HG03457 (cell line): ENCODE data around the gene ESR1.
"Not testable (repeated sequence)": the region's sequence is repeated elsewhere in the genome, so short reads cannot be mapped to it uniquely, and the experiment has no call there.

Experiments
- ATAC-seq: cut with Tn5 transposase; IDR thresholded peaks from one replicate; pipeline ENCODE4 v1.9.1; 2021; ENCODE audit warnings: moderate number of reproducible peaks; ENCODE audit not compliant: unreplicated experiment

Gene ESR1

GRCh38 chr6:152050451-152051195 lies 243.1 kb downstream of the ESR1 start:
- ATAC-seq = no peak

GRCh38 chr6:152052061-152052460 lies 244.6 kb downstream of the ESR1 start:
- no peak for ATAC-seq

GRCh38 chr6:152053332-152053731 lies 245.8 kb downstream of the ESR1 start:
- ATAC-seq = no peak

GRCh38 chr6:152054441-152054840 lies 247.0 kb downstream of the ESR1 start:
- no peak for ATAC-seq

GRCh38 chr6:152055517-152055916 lies 248.0 kb downstream of the ESR1 start:
- no peak for ATAC-seq

- no peak for ATAC-seq
Measured at GRCh38 chr6:152057832-152058498, 250.5 kb downstream of the ESR1 start.

GRCh38 chr6:152059909-152060308 lies 252.4 kb downstream of the ESR1 start:
- no peak for ATAC-seq

- ATAC-seq = no peak
Measured at GRCh38 chr6:152062476-152062875, 255.0 kb downstream of the ESR1 start.

GRCh38 chr6:152063170-152063921 lies 255.9 kb downstream of the ESR1 start:
- no peak for ATAC-seq

- ATAC-seq = no peak
Measured at GRCh38 chr6:152068622-152069261, 261.3 kb downstream of the ESR1 start.

GRCh38 chr6:152070556-152070955 lies 263.1 kb downstream of the ESR1 start:
- no peak for ATAC-seq

GRCh38 chr6:152071318-152071717 lies 263.8 kb downstream of the ESR1 start:
- no peak for ATAC-seq

- ATAC-seq = no peak
Measured at GRCh38 chr6:152071843-152072242, 264.4 kb downstream of the ESR1 start.

- ATAC-seq = not testable (repeated sequence)
Measured at GRCh38 chr6:152076242-152076641, 268.8 kb downstream of the ESR1 start.

GRCh38 chr6:152078001-152078400 lies 270.5 kb downstream of the ESR1 start:
- ATAC-seq = no peak

GRCh38 chr6:152078804-152079203 lies 271.3 kb downstream of the ESR1 start:
- ATAC-seq = no peak

- no peak for ATAC-seq
Measured at GRCh38 chr6:152085451-152085921, 278.0 kb downstream of the ESR1 start.

- ATAC-seq = no peak
Measured at GRCh38 chr6:152086223-152086873, 278.9 kb downstream of the ESR1 start.

GRCh38 chr6:152087096-152087495 lies 279.6 kb downstream of the ESR1 start:
- ATAC-seq = no peak

GRCh38 chr6:152087701-152088100 lies 280.2 kb downstream of the ESR1 start:
- no peak for ATAC-seq

- no peak for ATAC-seq
Measured at GRCh38 chr6:152089992-152090391, 282.5 kb downstream of the ESR1 start.
